A549 treated with DMSO at 1 μM for 4 hours (cell line): ENCODE measurements around the gene PIK3R1. TPM values are rescaled to one million over a fixed set of nuclear protein-coding genes. Genes with fewer than 3 reads are reported as not detected.

ENCODE experiments used
- total RNA-seq: library from RNA; stranded (reverse); fragments of 200-300 nt; extraction: Qiagen RNA extraction; gene quantifications from 5 replicates; pipeline ENCODE4 v1.2.3, GENCODE V29; 2022; ENCODE audit warnings: low read depth

PIK3R1 gene
- total RNA-seq: 5.0 to 9.6 TPM (median 6.7 TPM) in 5 replicates

GRCh38 chr5:68215208-68215897, at the start of gene PIK3R1:
Gene PIK3R1 (plus strand): TSS chr5:68215756. CDS start chr5:68226676, 10,920 bp downstream.

